Measurements from ENCODE around the gene TENT4A. TPM values are rescaled to one million over a fixed set of nuclear protein-coding genes. Genes with fewer than 3 reads are reported as not detected.

The TENT4A gene
- total RNA-seq, 1 donor from 2014 or later = 45.7 TPM

DNA sequence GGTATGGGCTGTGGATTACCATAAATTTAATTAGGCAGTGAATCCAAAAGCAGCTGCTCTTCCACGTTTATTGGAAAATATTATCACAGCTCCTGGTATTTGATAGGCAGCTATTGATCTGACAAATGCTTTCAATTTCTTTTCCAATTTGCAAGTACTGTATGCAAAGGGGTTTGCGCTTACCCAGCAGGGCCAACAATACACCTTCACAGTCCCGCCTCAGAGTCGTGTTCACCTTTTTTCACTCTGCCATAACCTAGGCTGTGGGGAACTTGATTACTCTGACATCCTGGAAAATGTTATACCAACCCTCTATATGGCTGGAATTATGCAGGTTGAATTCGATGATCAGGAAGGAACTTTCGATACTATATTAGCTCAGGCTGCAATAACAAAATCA, 32.3 kb upstream of the TENT4A start:
- H3K4me3 Mint-ChIP-seq = no peak overlapping the region
- no peak for DNase-seq (ENCODE audit: low spot score in 2 of 2, unreplicated experiment in 2 of 2)
- no peaks in the 10 kb centered on the region for H3K4me1 Mint-ChIP-seq
- TF ChIP-seq CTCF (IDR thresholded peaks at IDR 0.05; ENCODE audit: unreplicated experiment) = no peak
- H3K27ac Mint-ChIP-seq = no peak overlapping the region
- H3K9me3 Mint-ChIP-seq = peaks cover 9% of the 10 kb centered on the region
- no peaks in the 10 kb centered on the region for H3K36me3 Mint-ChIP-seq
- H3K27me3 Mint-ChIP-seq (ENCODE audit: low read depth) = peaks cover 26% of the 10 kb centered on the region

GRCh38 chr5:6681682-6682081, 31.6 kb upstream of the TENT4A start:
- H3K4me1 Mint-ChIP-seq = no peaks in the 10 kb centered on the region
- no peak overlapping the region for H3K27ac Mint-ChIP-seq
- H3K27me3 Mint-ChIP-seq (ENCODE audit: low read depth) = peaks cover 26% of the 10 kb centered on the region
- peaks cover under 1% of the 10 kb centered on the region for H3K9me3 Mint-ChIP-seq
- TF ChIP-seq CTCF (IDR thresholded peaks at IDR 0.05; ENCODE audit: unreplicated experiment) = no peak
- no peak for DNase-seq (ENCODE audit: low spot score in 2 of 2, unreplicated experiment in 2 of 2)
- no peaks in the 10 kb centered on the region for H3K36me3 Mint-ChIP-seq
- H3K4me3 Mint-ChIP-seq = no peak overlapping the region

GRCh38 chr5:6682239-6682638, 31.0 kb upstream of the TENT4A start:
- TF ChIP-seq CTCF (IDR thresholded peaks at IDR 0.05; ENCODE audit: unreplicated experiment) = no peak
- no peaks in the 10 kb centered on the region for H3K36me3 Mint-ChIP-seq
- H3K4me3 Mint-ChIP-seq = no peak overlapping the region
- H3K9me3 Mint-ChIP-seq = no peaks in the 10 kb centered on the region
- H3K4me1 Mint-ChIP-seq = peaks cover under 1% of the 10 kb centered on the region
- no peak for DNase-seq (ENCODE audit: low spot score in 2 of 2, unreplicated experiment in 2 of 2)
- peaks cover 26% of the 10 kb centered on the region for H3K27me3 Mint-ChIP-seq (ENCODE audit: low read depth)
- H3K27ac Mint-ChIP-seq = no peak overlapping the region

- Mint-ChIP-seq H3K27me3 (ENCODE audit: low read depth) (peaks cover 29% of the 10 kb centered on the region), H3K9me3 (no peaks in the 10 kb centered on the region), H3K36me3 (no peaks in the 10 kb centered on the region), H3K4me1 (peaks cover 5% of the 10 kb centered on the region), H3K4me3 (no peak overlapping the region), H3K27ac (no peak overlapping the region)
- no peak for DNase-seq (ENCODE audit: low spot score in 2 of 2, unreplicated experiment in 2 of 2)
- TF ChIP-seq CTCF (IDR thresholded peaks at IDR 0.05; ENCODE audit: unreplicated experiment) = no peak
These were observed 30.0 kb upstream of the TENT4A start for GRCh38 chr5:6683241-6683640.

DNA sequence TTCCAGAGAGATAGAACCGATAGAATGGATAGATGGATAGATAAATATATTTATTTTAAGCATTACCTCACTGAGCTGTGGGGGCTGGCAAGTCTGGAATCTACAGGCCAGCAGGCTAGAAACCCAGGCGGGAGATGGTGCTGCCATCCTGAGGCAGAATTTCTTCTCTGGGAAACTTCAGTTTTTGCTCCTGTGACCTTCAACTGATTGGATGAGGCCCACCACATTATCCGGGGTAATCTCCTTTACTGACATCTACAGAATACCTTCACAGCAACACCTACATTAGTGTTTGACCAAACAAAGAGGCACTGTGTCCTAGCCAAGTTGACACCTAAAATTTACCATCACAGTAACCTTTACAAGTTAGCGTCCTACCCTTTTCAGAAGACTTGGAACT, 29.2 kb upstream of the TENT4A start:
- no peak for DNase-seq (ENCODE audit: low spot score in 2 of 2, unreplicated experiment in 2 of 2)
- peaks cover 5% of the 10 kb centered on the region for H3K4me1 Mint-ChIP-seq
- no peak overlapping the region for H3K4me3 Mint-ChIP-seq
- H3K9me3 Mint-ChIP-seq = no peaks in the 10 kb centered on the region
- peaks cover 29% of the 10 kb centered on the region for H3K27me3 Mint-ChIP-seq (ENCODE audit: low read depth)
- no peaks in the 10 kb centered on the region for H3K36me3 Mint-ChIP-seq
- H3K27ac Mint-ChIP-seq = no peak overlapping the region
- TF ChIP-seq CTCF (IDR thresholded peaks at IDR 0.05; ENCODE audit: unreplicated experiment) = no peak

- Mint-ChIP-seq H3K27ac (no peak overlapping the region), H3K36me3 (no peaks in the 10 kb centered on the region), H3K4me3 (no peak overlapping the region), H3K9me3 (no peaks in the 10 kb centered on the region), H3K27me3 (ENCODE audit: low read depth) (peaks cover 35% of the 10 kb centered on the region), H3K4me1 (peaks cover 5% of the 10 kb centered on the region)
- no peak for DNase-seq (ENCODE audit: low spot score in 2 of 2, unreplicated experiment in 2 of 2)
- no peak for TF ChIP-seq CTCF (IDR thresholded peaks at IDR 0.05; ENCODE audit: unreplicated experiment)
These were observed 26.7 kb upstream of the TENT4A start for GRCh38 chr5:6686501-6686900.

Measured in mesothelial cell of epicardium (in vitro differentiated cells).